Progenitor cell of endocrine pancreas (in vitro differentiated cells): ENCODE measurements around the gene TPP2. TPM values are rescaled to one million over a fixed set of nuclear protein-coding genes. Genes with fewer than 3 reads are reported as not detected.

Experiments used
- DNase-seq: peaks from one replicate; pipeline ENCODE4 v3.0.0; 2021; ENCODE audit warnings: low spot score; ENCODE audit not compliant: unreplicated experiment
- H3K27ac Mint-ChIP-seq: 2 replicates; pipeline ENCODE4 v1.8.0; 2021; ENCODE audit warnings: mild to moderate bottlenecking, moderate library complexity, mixed read lengths
- H3K27me3 Mint-ChIP-seq: 2 replicates; pipeline ENCODE4 v1.8.0; 2021; ENCODE audit warnings: mixed read lengths
- H3K36me3 Mint-ChIP-seq: 2 replicates; pipeline ENCODE4 v1.8.0; 2022; ENCODE audit warnings: mixed read lengths; ENCODE audit not compliant: insufficient read depth
- H3K4me1 Mint-ChIP-seq: 2 replicates; pipeline ENCODE4 v1.8.0; 2021; ENCODE audit warnings: low read depth, mixed read lengths
- H3K4me3 Mint-ChIP-seq: 2 replicates; pipeline ENCODE4 v1.8.0; 2021; ENCODE audit warnings: low read depth, mild to moderate bottlenecking, moderate library complexity, mixed read lengths
- H3K9me3 Mint-ChIP-seq: 2 replicates; pipeline ENCODE4 v1.8.0; 2021; ENCODE audit warnings: low read depth, mixed read lengths
- CTCF ChIP-seq: fragments of 200-600 bp; sonication (generic); IDR thresholded peaks from one replicate; pipeline ENCODE4 v1.5.0; 2021; ENCODE audit warnings: antibody characterized with exemption, mild to moderate bottlenecking; ENCODE audit not compliant: unreplicated experiment
- total RNA-seq: library from RNA; stranded (reverse); gene quantifications from 2 replicates; pipeline ENCODE4 v1.2.1, GENCODE V29; 2021

Gene TPP2
- total RNA-seq, 1 donor from 2014 or later = 52.9 TPM

- no peak for DNase-seq
- H3K4me1 Mint-ChIP-seq = no peaks in the 10 kb centered on the region
- H3K27ac Mint-ChIP-seq = no peak overlapping the region
- H3K4me3 Mint-ChIP-seq = no peak overlapping the region
- H3K9me3 Mint-ChIP-seq = no peaks in the 10 kb centered on the region
- no peak for TF ChIP-seq CTCF
- no peaks in the 10 kb centered on the region for H3K27me3 Mint-ChIP-seq
- H3K36me3 Mint-ChIP-seq = peaks cover 29% of the 10 kb centered on the region
Observed at GRCh38 chr13:102642029-102642428, 45.2 kb downstream of the TPP2 start.

DNA sequence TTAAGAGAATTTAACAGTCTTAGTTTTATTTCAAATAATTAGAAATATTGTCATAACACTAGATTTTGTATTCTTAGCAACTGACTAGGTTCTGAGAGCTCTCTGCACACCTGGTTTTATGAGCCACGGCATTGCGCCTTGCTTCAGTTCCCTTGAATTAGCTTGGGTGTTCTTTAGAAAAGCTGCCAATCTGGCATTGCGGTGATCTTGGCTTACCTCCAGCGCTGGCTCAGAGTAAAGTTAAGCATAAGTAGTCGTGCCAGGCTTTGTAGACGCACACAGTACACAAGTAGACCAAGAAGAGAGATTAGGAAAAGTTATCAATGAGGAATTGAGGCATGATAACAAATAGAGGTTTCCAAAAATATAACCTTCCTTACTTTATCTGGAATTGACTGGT, 45.7 kb downstream of the TPP2 start:
- DNase-seq = no peak
- no peaks in the 10 kb centered on the region for H3K4me1 Mint-ChIP-seq
- no peaks in the 10 kb centered on the region for H3K27me3 Mint-ChIP-seq
- peaks cover 25% of the 10 kb centered on the region for H3K36me3 Mint-ChIP-seq
- no peaks in the 10 kb centered on the region for H3K9me3 Mint-ChIP-seq
- no peak overlapping the region for H3K4me3 Mint-ChIP-seq
- TF ChIP-seq CTCF = no peak
- H3K27ac Mint-ChIP-seq = no peak overlapping the region

- no peak for DNase-seq
- TF ChIP-seq CTCF = no peak
- Mint-ChIP-seq H3K36me3 (peaks cover 21% of the 10 kb centered on the region), H3K4me1 (no peaks in the 10 kb centered on the region), H3K27ac (peak overlapping the region; percentile 11), H3K27me3 (no peaks in the 10 kb centered on the region), H3K9me3 (no peaks in the 10 kb centered on the region), H3K4me3 (no peak overlapping the region)
Observed at GRCh38 chr13:102643656-102644055, 46.9 kb downstream of the TPP2 start.

DNA sequence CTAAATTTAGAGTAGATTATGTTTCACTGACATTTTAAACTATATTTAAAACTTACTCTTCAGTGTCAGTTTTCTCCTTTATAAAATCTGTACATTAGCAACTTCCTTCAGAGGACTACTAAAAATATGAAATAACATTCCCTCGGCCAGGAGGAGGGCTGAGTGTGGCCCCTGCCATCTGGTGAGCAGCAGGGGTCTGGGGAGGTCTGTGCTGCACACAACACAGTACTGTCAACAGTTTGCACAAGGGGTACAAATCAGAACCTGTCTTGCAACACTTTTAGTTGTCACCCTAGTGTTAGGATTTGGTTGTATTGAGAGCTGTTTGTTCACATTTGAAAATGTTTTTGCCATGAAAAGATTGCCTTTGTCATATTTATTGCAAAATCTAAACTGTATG, 48.9 kb downstream of the TPP2 start:
- DNase-seq = no peak
- Mint-ChIP-seq H3K36me3 (peaks cover 17% of the 10 kb centered on the region), H3K4me1 (no peaks in the 10 kb centered on the region), H3K27me3 (no peaks in the 10 kb centered on the region), H3K4me3 (no peak overlapping the region), H3K27ac (peak overlapping the region; percentile 49), H3K9me3 (no peaks in the 10 kb centered on the region)
- no peak for TF ChIP-seq CTCF

DNA sequence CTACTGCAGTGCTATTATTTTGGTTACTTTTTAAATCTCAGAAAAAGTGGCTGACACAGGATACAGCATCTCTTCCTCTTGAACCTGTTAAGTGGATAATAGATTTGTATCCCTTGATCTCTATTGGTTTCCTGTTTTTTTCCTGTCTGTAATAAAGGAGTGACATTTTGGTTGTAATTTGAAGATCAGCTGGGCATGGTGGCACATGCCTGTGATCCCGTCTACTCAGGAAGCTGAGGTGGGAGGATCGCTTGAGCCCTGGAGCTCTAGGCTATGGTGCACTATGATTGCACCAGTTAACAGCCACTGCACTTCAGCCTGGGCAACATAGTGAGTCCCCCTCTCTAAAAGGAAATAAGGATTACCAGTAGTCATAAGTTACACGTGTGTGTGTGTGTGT, 51.3 kb downstream of the TPP2 start:
- no peak for TF ChIP-seq CTCF
- Mint-ChIP-seq H3K27me3 (no peaks in the 10 kb centered on the region), H3K4me1 (no peaks in the 10 kb centered on the region), H3K9me3 (no peaks in the 10 kb centered on the region), H3K4me3 (no peak overlapping the region), H3K36me3 (peaks cover 21% of the 10 kb centered on the region), H3K27ac (no peak overlapping the region)
- DNase-seq = no peak

- Mint-ChIP-seq H3K27me3 (no peaks in the 10 kb centered on the region), H3K9me3 (no peaks in the 10 kb centered on the region), H3K4me1 (no peaks in the 10 kb centered on the region), H3K36me3 (peaks cover 15% of the 10 kb centered on the region), H3K27ac (no peak overlapping the region), H3K4me3 (no peak overlapping the region)
- DNase-seq = no peak
- no peak for TF ChIP-seq CTCF
Observed at GRCh38 chr13:102650444-102650843, 53.7 kb downstream of the TPP2 start.
